GM12878 (cell line): ENCODE results near the gene NAP1L4. TPM values are rescaled to one million over a fixed set of nuclear protein-coding genes. Genes with fewer than 3 reads are reported as not detected.

Experiments
- ATAC-seq: fragments of 200-7000 bp; cut with Tn5 transposase; 3 replicates; pipeline ENCODE4 v1.9.1; 2020; ENCODE audit warnings: mild to moderate bottlenecking, moderate library complexity
- BruUV-seq: library from RNA; stranded (reverse); fragments of 400-500 nt; replicated peaks from 2 replicates; lab custom pipeline; 2021; lab: Mats Ljungman, UMichigan
- CTCF ChIA-PET: fragments of 300-600 bp; sonication (Branson Sonifier 250); formaldehyde crosslinking; extraction: SDS; loops from one replicate; lab custom pipeline; 2021; ENCODE audit warnings: inconsistent platforms; lab: Yijun Ruan, JAX
- POLR2A ChIA-PET: fragments of 350-600 bp; formaldehyde crosslinking; extraction: SDS; loops from one replicate; lab custom pipeline; 2021; ENCODE audit warnings: inconsistent platforms; lab: Charles Lee
- RAD21 ChIA-PET: fragments of 300-600 bp; sonication (Branson Sonifier 250); formaldehyde crosslinking; loops from one replicate; lab custom pipeline; 2023; ENCODE audit warnings: antibody characterized with exemption; ENCODE audit not compliant: unreplicated experiment; lab: Charles Lee
- SMC1A ChIA-PET: fragments of 300-600 bp; sonication (Branson Sonifier 250); formaldehyde crosslinking; loops from one replicate; lab custom pipeline; 2023; ENCODE audit not compliant: unreplicated experiment, uncharacterized antibody; lab: Charles Lee
- DNase-seq: peaks from one replicate; pipeline ENCODE4 v3.0.0-alpha.2; 2011; ENCODE audit warnings: low read depth, low spot score
- FAIRE-seq: peaks from 3 replicates; lab custom pipeline; 2011; peaks lifted over from hg19 to GRCh38; lab: Jason Lieb, UNC
- H2AFZ ChIP-seq: 2 replicates; pipeline ENCODE4 v1.6.0; 2011; ENCODE audit warnings: low read depth, low read length, control low read depth; ENCODE audit not compliant: control insufficient read depth
- H3K27ac ChIP-seq: 2 replicates; pipeline ENCODE4 v1.5.1; 2011; ENCODE audit warnings: control low read depth; ENCODE audit not compliant: control insufficient read depth, insufficient read depth
- H3K27me3 ChIP-seq, 2 experiments: replicated peaks in 1 of 2; 2 replicates each; pipeline versions ENCODE4 v1.6.0 to v1.6.1; 2011; ENCODE audit warnings: low read length in 1 of 2; ENCODE audit not compliant: control insufficient read depth in 2 of 2, insufficient read depth in 2 of 2
- H3K36me3 ChIP-seq, 2 experiments: 2 replicates each; pipeline ENCODE4 v1.5.1; 2011; ENCODE audit warnings: low read length in 1 of 2; ENCODE audit not compliant: control insufficient read depth in 2 of 2, insufficient read depth in 2 of 2
- H3K4me1 ChIP-seq: 2 replicates; pipeline ENCODE4 v1.6.1; 2011; ENCODE audit warnings: mild to moderate bottlenecking, low read length, moderate library complexity, mixed read lengths; ENCODE audit not compliant: control insufficient read depth, insufficient read depth
- H3K4me2 ChIP-seq: 2 replicates; pipeline ENCODE4 v1.6.0; 2011; ENCODE audit warnings: control low read depth; ENCODE audit not compliant: control insufficient read depth, insufficient read depth
- H3K4me3 ChIP-seq: fragments of 200-600 bp; sonication (generic); 2 replicates; pipeline ENCODE4 v1.5.1; 2016
- H3K79me2 ChIP-seq: 2 replicates; pipeline ENCODE4 v1.6.0; 2011; ENCODE audit warnings: low read length; ENCODE audit not compliant: control insufficient read depth, insufficient read depth
- H3K9ac ChIP-seq: 2 replicates; pipeline ENCODE4 v1.8.0; 2011; ENCODE audit warnings: low read length, control low read depth, mixed read lengths; ENCODE audit not compliant: control insufficient read depth, insufficient read depth
- H3K9me3 ChIP-seq: replicated peaks from 3 replicates; pipeline ENCODE4 v1.5.1; 2011; ENCODE audit warnings: mild to moderate bottlenecking, low read length; ENCODE audit not compliant: control insufficient read depth, insufficient read depth
- H4K20me1 ChIP-seq: 2 replicates; pipeline ENCODE4 v1.6.0; 2011; ENCODE audit not compliant: control insufficient read depth, insufficient read depth
- CUX1 ChIP-seq: IDR thresholded peaks from 2 replicates; pipeline ENCODE4 v1.6.1; 2012; ENCODE audit warnings: improper control_type of control experiment, low read depth, low read length; ENCODE audit not compliant: insufficient replicate concordance
- EZH2 ChIP-seq: IDR thresholded peaks from 2 replicates; pipeline ENCODE4 v1.6.1; 2012; ENCODE audit warnings: low read depth, mild to moderate bottlenecking, control low read depth, inconsistent platforms, low read length, borderline replicate concordance; ENCODE audit not compliant: control insufficient read depth
- IKZF1 ChIP-seq: fragments of 450-650 bp; conservative IDR thresholded peaks from 2 replicates; pipeline ENCODE4 v1.6.1; 2017; ENCODE audit warnings: antibody characterized with exemption, mild to moderate bottlenecking
- LARP7 ChIP-seq: fragments of 450-650 bp; IDR thresholded peaks from 2 replicates; pipeline ENCODE4 v1.6.1; 2017; ENCODE audit warnings: mild to moderate bottlenecking
- MLLT1 ChIP-seq: fragments of 450-650 bp; IDR thresholded peaks from 2 replicates; pipeline ENCODE4 v1.6.1; 2016; ENCODE audit warnings: mild to moderate bottlenecking
- PAX8 ChIP-seq: fragments of 450-650 bp; IDR thresholded peaks from 2 replicates; pipeline ENCODE4 v1.6.1; 2017; ENCODE audit warnings: mild to moderate bottlenecking, moderate library complexity
- POLR2A ChIP-seq: IDR thresholded peaks from 2 replicates; pipeline ENCODE4 v1.6.1; 2011; ENCODE audit warnings: low read depth, mild to moderate bottlenecking, low read length
- USF1 ChIP-seq: IDR thresholded peaks from 2 replicates; pipeline ENCODE4 v1.6.1; 2011; ENCODE audit warnings: borderline replicate concordance, low read depth, mild to moderate bottlenecking, moderate library complexity, mixed read lengths, low read length; ENCODE audit not compliant: insufficient read depth; ENCODE audit errors: extremely low read length
- WGBS: methylation state at CpG from one replicate; pipeline ENCODE4 v1.1.6; 2016; ENCODE audit warnings: low lambda C conversion rate; ENCODE audit not compliant: insufficient replicate concordance, insufficient coverage; ENCODE audit errors: missing lambda C conversion rate; 5-methylcytosine and 5-hydroxymethylcytosine counted together
- in situ Hi-C: fragments of 300-500 bp; cut with MboI; formaldehyde crosslinking; loops from 9 replicates; pipeline ENCODE4 v1.14.3; 2018; ENCODE audit warnings: mixed read lengths
- intact Hi-C: fragments of 100-400 bp; cut with micrococcal nuclease; formaldehyde crosslinking; loops from one replicate; pipeline ENCODE4 v1.14.2; 2022; ENCODE audit not compliant: unreplicated experiment
- polyA plus RNA-seq, 11 experiments: library from polyadenylated mRNA; depleted of rRNA in 4 of 11; unstranded in 6 of 11; stranded (reverse) in 5 of 11; fragments of >200 nt; fragmentation: Nextera tagmentation in 4 of 11; fragmentation: Illumina TruSeq in 1 of 11; extraction: Ambion mirVana in 4 of 11; extraction: Trizol in 1 of 11; gene quantifications; 1 replicate in 1 of 11; 2 replicates in 10 of 11; pipeline versions ENCODE4 v1.2.1 to v1.2.3, GENCODE V29; 2011 to 2016; ENCODE audit warnings: inconsistent platforms in 2 of 11, missing spikeins in 2 of 11, low read depth in 1 of 11
- total RNA-seq, 4 experiments: library from RNA; depleted of rRNA in 3 of 4; stranded (reverse); fragments of >200 nt in 3 of 4; fragmentation: Illumina TruSeq in 1 of 4; extraction: Trizol in 1 of 4; gene quantifications; 2 replicates each; pipeline versions ENCODE4 v1.2.1 to v1.2.3, GENCODE V29; 2013 to 2021

NAP1L4 gene
- total and polyA plus RNA-seq, 10 of the 15 experiments (the other 5 are each of a cell fraction or from before 2014, with no cell fraction given) = 24.8 to 198 (median 114) TPM

GRCh38 chr11:2943711-2944118, 48.4 kb downstream of the NAP1L4 start:
- no peak for FAIRE-seq
- Histone ChIP-seq H3K4me3 (no peak overlapping the region), H3K4me1 (peaks cover 3% of the 10 kb centered on the region; the same call in 1 of the 2 replicates), H3K79me2 (no peaks in the 10 kb centered on the region), H3K27me3 (no peaks in the 10 kb centered on the region), H3K9me3 (peaks cover 4% of the 10 kb centered on the region; the same call in 2 of the 3 replicates), H3K36me3 (peaks cover 15 to 21% of the 10 kb centered on the region in 2 experiments)
- ChIA-PET SMC1A (no interaction called here), RAD21 (no interaction called here)
- WGBS = 63% methylated on average over 12 of the region's 12 CpGs
- in situ Hi-C loops = no loop called here
- peak; percentile 50 for TF ChIP-seq POLR2A
- no peak for TF ChIP-seq PAX8
- TF ChIP-seq EZH2 = no peak
- no peak for TF ChIP-seq MLLT1
- TF ChIP-seq IKZF1 = no peak
- no peak for TF ChIP-seq LARP7
- TF ChIP-seq CUX1 = no peak
- TF ChIP-seq USF1 = no peak
- TF ChIP-seq, all 136 proteins: peak for 1
- BruUV-seq = no TSS peak
- Histone ChIP-seq H2AFZ (no peak overlapping the region), H3K27ac (no peak overlapping the region), H4K20me1 (no peaks in the 10 kb centered on the region; the same call in 1 of the 2 replicates), H3K4me2 (no peak overlapping the region), H3K9ac (no peak overlapping the region)
- intact Hi-C loops = no loop called here
- DNase-seq = no peak
- POLR2A ChIA-PET = no interaction called here
- no peak for ATAC-seq
- CTCF ChIA-PET = interaction anchor here (0.8 to 3.2 kb wide), 2 partner anchors 14 to 148 kb away, joined by 3 to 9 read pairs; partner anchors contain the start of gene PHLDA2
